CD1c-positive myeloid dendritic cell (primary cell): ENCODE measurements around the gene UTP14C.
"Not testable (repeated sequence)": the region's sequence is repeated elsewhere in the genome, so short reads cannot be mapped to it uniquely, and the experiment has no call there.

Source experiments
- DNase-seq: peaks from one replicate; pipeline ENCODE4 v3.0.0-alpha.2; 2016; ENCODE audit errors: extremely low spot score

The UTP14C gene

DNA sequence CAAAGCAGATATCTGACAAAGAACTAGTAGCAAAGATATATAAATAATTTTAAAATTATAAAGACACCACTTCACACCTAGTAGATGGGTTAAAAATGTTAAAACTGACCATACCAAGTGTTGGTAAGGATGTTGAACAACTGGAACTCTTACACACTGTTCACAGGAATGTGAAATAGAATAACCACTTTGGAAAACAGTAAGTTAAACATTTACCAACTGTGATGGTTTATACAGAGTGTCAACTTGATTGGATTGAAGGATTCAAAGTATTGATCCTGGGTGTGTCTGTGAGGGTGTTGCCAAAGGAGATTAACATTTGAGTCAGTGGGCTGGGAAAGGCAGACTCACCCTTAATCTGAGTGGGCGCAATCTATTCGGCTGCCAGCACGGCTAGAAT, 19.2 kb downstream of the UTP14C start:
- no peak for DNase-seq

DNA sequence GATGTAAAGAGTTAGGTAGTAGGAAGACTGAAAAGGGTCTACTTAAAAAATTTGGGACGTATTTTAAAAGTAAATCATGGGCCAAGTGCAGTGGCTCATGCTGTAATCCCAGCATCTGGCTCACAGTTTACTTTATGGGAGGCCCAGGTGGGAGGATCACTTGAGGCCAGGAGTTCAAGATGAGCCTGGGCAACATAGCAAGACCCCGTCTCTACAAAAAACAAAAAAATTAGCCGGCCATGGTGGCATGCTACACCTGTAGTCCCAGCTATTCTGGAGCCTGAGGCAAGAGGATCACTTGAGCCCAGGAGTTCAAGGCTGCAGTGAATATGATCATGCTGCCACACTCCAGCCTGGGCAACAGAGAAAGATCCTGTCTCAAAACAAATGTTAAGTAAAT, 23.0 kb downstream of the UTP14C start:
- DNase-seq, result no peak

DNA sequence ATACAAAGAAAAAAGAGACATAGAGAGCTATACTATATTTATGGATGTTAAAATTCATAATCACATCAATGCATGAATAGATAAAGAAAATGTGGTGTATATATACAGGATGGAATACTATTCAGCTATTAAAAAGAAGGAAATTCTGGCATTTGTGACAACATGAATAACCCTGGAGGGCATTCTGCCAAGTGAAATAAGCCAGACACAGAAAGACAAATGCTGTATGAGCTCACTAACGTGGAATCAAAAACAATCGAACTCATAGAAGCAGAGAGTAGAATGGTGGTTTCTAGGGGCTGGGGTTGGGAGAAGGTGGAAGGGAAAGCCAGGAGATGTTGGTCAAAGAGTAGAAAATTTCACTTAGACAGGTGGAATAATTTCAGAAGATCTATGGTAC, 24.0 kb downstream of the UTP14C start:
- DNase-seq, result no peak

DNA sequence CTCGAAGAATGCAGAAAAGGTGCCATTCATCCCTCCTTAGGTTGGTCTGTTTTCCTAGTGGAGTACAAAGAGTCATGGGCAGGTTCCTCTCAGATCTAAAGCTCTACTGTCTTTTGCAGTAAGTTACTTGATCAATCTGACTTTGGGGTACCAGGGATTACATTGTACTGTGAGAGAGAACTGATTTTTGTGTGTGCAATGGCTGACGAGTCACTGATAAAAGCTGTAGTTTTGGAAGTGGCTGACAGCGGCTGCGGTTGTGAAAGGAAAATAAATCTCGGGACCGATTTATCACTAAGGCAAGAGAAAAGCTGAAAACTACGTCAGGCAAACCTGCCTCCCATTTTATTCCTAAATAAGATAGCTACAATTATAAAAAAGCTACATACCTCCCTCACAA, 26.9 kb downstream of the UTP14C start:
- no peak for DNase-seq

DNA sequence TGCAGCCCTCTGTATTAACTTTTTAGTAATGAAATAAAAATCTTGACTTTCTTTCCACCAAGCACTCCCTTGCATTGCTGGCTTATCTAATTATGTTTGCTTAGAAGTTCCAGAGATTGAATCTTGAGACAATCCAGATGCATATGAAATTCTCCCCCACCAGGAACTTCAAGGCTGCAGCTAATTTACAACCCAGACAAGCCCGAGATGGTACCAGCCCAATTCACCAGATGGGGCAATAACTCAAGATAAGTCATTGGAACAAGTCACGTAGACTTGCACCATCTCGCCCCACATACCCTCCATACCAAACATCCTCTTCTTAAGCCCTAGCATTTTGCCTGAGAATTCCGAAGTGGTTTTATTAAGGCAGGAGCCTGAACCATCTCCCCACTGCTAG, 29.0 kb downstream of the UTP14C start:
- no peak for DNase-seq

DNA sequence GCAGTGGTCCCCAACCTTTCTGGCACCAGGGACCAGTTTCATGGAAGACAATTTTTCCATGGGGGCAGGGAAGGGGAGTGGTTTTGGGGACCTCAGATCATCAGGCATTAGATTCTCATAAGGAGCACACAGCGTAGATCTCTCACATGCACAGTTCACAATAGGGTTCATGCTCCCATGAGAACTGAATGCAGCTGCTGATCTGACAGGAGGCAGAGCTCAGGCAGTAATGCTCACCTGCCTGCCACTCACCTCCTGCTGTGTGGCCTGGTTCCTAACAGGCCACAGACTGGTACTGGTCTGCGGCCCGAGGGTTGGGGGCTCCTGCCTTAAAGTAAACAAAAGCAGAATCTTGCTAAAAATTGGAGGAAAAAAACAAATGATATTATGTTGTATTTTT, 36.6 kb downstream of the UTP14C start:
- not testable (repeated sequence) for DNase-seq

DNA sequence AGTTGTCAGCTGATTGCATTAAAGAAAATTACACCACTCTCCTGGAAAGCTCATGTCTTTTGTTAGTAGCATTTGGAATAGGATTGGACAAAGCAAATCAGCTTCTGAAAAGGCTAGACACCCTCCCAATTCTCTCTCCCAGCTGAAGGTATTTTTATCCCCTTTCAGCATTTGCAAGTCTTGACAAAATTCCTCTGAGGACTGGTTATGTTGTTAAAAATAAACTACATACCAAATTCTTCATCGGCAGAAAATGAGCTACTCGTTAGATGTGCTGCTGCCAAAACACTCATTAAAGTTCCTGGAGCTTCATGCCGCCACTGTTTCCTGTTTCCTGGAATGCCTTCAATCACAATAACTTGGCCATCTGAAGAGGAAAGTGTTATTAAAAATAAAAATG, 37.1 kb downstream of the UTP14C start:
- DNase-seq, result no peak

DNA sequence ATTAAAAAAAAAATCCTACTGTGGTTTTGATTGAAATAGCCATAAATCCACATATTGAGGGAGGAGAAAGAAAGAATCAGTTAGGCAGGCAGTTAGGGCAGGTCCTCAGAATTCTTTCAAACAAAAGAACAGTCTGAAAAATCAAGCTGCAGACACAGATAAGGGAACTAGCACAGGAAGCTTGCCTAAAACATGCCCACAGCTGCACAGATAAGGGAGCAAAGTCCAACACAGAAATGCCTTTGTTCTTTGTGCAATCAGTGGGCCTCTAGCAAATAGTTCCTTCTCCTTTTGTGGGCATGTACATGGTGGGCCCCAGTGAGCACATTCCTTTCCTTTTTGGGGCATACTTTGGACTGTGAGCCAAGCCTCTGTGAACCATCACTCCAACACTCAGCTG, 42.7 kb downstream of the UTP14C start:
- DNase-seq, result no peak

DNA sequence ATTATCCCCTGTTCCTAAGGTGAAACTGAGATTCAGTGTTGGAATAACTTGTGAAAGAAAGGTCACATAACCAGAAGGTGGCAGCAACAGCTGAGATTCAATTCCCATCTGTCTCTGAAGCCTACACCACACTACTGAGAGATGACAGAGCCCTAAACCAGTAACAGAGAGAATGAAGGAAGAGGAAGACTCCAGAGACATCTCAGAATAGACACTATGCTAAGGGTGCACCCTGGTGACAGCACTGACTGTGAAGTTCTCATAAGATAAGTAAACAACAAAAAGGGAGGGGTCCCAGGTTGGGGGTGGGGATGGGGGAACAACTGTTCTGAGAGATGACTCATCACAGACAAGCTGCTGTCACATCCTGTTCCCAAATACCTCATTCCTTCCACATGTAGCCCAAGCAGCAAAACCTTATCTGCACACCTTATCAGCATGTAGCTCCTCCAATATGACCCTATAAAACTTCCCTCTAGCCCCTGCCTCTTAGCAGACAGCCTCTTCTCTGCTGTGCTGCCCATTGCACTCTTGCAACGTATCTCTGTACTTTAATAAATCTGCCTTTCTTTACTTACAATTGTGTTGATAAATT, 46.5 kb downstream of the UTP14C start:
- no peak for DNase-seq
